DOHH2 (cell line): ENCODE results near the gene PRKCH.

ENCODE experiments used
- H3F3A ChIP-seq: fragments of 200-600 bp; sonication (generic), shearing (Covaris generic); 2 replicates; pipeline ENCODE4 v1.6.0; 2016; ENCODE audit warnings: antibody characterized with exemption, mild to moderate bottlenecking; ENCODE audit not compliant: control insufficient read depth, insufficient read depth
- H3K27ac ChIP-seq: fragments of 200-600 bp; sonication (generic); 2 replicates; pipeline ENCODE4 v1.5.1; 2014; ENCODE audit warnings: low read depth, mild to moderate bottlenecking, low read length, moderate library complexity
- H3K27me3 ChIP-seq: fragments of 200-600 bp; sonication (generic); 2 replicates; pipeline ENCODE4 v1.6.1; 2014; ENCODE audit warnings: mild to moderate bottlenecking, low read length, mixed read lengths; ENCODE audit not compliant: control insufficient read depth
- H3K36me3 ChIP-seq: fragments of 200-600 bp; sonication (generic); 2 replicates; pipeline ENCODE4 v1.6.1; 2014; ENCODE audit warnings: mild to moderate bottlenecking, low read length, moderate library complexity, mixed read lengths; ENCODE audit not compliant: control insufficient read depth
- H3K4me1 ChIP-seq: fragments of 200-600 bp; sonication (generic); 2 replicates; pipeline ENCODE4 v1.6.1; 2014; ENCODE audit warnings: mild to moderate bottlenecking, low read length, mixed read lengths; ENCODE audit not compliant: control insufficient read depth
- H3K4me2 ChIP-seq: fragments of 200-600 bp; sonication (generic); 2 replicates; pipeline ENCODE4 v1.6.0; 2014; ENCODE audit warnings: mild to moderate bottlenecking, low read length, moderate library complexity
- H3K4me3 ChIP-seq: fragments of 200-600 bp; sonication (generic); 2 replicates; pipeline ENCODE4 v1.5.1; 2014; ENCODE audit warnings: mild to moderate bottlenecking, low read length, mixed read lengths
- H3K79me2 ChIP-seq: fragments of 200-600 bp; sonication (generic); 2 replicates; pipeline ENCODE4 v1.6.1; 2014; ENCODE audit warnings: mild to moderate bottlenecking, low read length, mixed read lengths; ENCODE audit not compliant: control insufficient read depth
- H3K9me2 ChIP-seq: fragments of 200-600 bp; sonication (generic); replicated peaks from 2 replicates; pipeline ENCODE4 v1.6.1; 2014; ENCODE audit warnings: mild to moderate bottlenecking, low read length, mixed read lengths; ENCODE audit not compliant: control insufficient read depth
- H3K9me3 ChIP-seq: fragments of 200-600 bp; sonication (generic); 2 replicates; pipeline ENCODE4 v1.6.1; 2014; ENCODE audit warnings: antibody characterized with exemption, low read length, mixed read lengths; ENCODE audit not compliant: control insufficient read depth, insufficient read depth
- H4K20me1 ChIP-seq: fragments of 200-600 bp; sonication (generic); 2 replicates; pipeline ENCODE4 v1.6.0; 2014; ENCODE audit warnings: low read depth, mild to moderate bottlenecking, antibody characterized with exemption, low read length, moderate library complexity; ENCODE audit not compliant: control insufficient read depth, insufficient read depth
- EZH2phosphoT487 ChIP-seq: fragments of 200-600 bp; sonication (generic); IDR thresholded peaks from 2 replicates; pipeline ENCODE4 v1.6.1; 2017; ENCODE audit warnings: borderline replicate concordance, mild to moderate bottlenecking, antibody characterized with exemption, low read length, moderate library complexity, mixed read lengths
- TF ChIP-seq, protein P1 (sequence below): fragments of 200-600 bp; sonication (generic); IDR thresholded peaks from one replicate; pipeline ENCODE4 v1.5.1; 2014; ENCODE audit warnings: antibody characterized with exemption, mild to moderate bottlenecking, low read depth, low read length; ENCODE audit not compliant: poor library complexity, severe bottlenecking

Gene PRKCH

DNA sequence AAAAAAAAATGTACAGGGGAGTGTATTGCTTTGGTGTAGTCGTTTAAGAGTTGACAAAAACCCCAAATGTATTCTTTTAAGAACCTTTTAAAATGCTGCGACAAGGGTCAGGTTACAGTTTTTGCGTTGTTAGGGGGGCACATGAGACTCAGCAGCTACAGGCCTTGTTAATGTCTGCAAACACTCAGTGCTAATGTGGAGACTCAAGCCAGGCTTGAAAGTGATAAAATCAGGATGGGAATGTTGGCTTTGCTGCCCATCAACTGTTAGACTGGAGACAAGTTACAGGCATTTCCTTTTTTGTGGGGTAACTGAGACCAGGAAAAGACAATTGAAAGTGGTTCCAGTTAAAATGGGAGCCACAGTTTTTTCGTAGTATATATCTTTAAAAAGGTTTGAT is 84.8 kb downstream of the PRKCH start:
- Histone ChIP-seq H4K20me1 (no peaks in the 10 kb centered on the region), H3F3A (no peaks in the 10 kb centered on the region), H3K36me3 (no peaks in the 10 kb centered on the region), H3K79me2 (no peaks in the 10 kb centered on the region), H3K27ac (no peak overlapping the region), H3K4me3 (no peak overlapping the region), H3K9me2 (no peaks in the 10 kb centered on the region), H3K4me2 (no peak overlapping the region), H3K9me3 (no peaks in the 10 kb centered on the region), H3K4me1 (peaks cover 6% of the 10 kb centered on the region), H3K27me3 (peaks cover 3% of the 10 kb centered on the region; the same call in 1 of the 2 replicates)
- TF ChIP-seq, protein P1, sequence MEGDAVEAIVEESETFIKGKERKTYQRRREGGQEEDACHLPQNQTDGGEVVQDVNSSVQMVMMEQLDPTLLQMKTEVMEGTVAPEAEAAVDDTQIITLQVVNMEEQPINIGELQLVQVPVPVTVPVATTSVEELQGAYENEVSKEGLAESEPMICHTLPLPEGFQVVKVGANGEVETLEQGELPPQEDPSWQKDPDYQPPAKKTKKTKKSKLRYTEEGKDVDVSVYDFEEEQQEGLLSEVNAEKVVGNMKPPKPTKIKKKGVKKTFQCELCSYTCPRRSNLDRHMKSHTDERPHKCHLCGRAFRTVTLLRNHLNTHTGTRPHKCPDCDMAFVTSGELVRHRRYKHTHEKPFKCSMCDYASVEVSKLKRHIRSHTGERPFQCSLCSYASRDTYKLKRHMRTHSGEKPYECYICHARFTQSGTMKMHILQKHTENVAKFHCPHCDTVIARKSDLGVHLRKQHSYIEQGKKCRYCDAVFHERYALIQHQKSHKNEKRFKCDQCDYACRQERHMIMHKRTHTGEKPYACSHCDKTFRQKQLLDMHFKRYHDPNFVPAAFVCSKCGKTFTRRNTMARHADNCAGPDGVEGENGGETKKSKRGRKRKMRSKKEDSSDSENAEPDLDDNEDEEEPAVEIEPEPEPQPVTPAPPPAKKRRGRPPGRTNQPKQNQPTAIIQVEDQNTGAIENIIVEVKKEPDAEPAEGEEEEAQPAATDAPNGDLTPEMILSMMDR: no peak
- no peak for TF ChIP-seq EZH2phosphoT487

DNA sequence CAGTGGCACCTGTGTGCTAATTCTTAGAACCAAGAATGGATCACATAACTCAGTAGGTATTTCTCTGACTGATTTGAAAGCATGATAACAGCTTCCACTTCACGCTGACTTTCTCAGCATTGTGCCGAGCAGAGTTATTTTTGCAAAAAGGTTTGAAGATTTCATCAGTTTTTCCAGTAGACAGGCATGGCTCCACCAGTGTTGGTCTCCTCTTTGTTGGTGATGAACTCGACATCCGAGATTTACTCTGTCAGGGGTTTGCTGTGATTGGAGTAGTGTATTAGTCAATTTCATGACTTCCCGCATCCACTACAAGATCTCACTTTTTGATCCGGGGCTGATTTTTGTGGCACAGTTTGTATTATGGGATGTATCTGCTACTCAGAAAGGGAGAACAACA is 85.3 kb downstream of the PRKCH start:
- no peak overlapping the region for H3K27ac ChIP-seq
- H3K4me3 ChIP-seq: no peak overlapping the region
- H3F3A ChIP-seq: no peaks in the 10 kb centered on the region
- H3K4me2 ChIP-seq: no peak overlapping the region
- peaks cover 3% of the 10 kb centered on the region; the same call in 1 of the 2 replicates for H3K27me3 ChIP-seq
- TF ChIP-seq, protein P1: no peak
- no peak for TF ChIP-seq EZH2phosphoT487
- H4K20me1 ChIP-seq: no peaks in the 10 kb centered on the region
- no peaks in the 10 kb centered on the region for H3K79me2 ChIP-seq
- no peaks in the 10 kb centered on the region for H3K9me3 ChIP-seq
- no peaks in the 10 kb centered on the region for H3K9me2 ChIP-seq
- no peaks in the 10 kb centered on the region for H3K36me3 ChIP-seq
- peaks cover 6% of the 10 kb centered on the region for H3K4me1 ChIP-seq

DNA sequence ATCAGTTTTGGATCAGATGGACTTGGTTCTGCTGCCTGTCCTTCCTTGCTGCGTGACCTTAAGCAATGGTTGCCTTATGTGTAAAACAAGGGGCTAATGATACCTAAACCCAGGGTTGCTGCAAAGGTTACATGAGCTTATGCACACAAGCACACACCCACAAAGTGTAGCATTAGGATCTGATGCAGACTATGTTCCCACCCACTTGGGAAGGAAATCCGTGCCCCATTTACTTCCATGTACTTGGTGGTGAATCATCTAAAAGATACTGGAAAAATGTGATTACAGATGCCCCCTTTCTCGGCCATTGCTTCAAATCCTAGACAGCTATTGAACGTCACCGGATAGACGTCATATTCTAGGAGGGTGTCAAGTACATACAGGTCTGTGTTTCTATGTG is 87.1 kb downstream of the PRKCH start:
- H3K9me3 ChIP-seq: no peaks in the 10 kb centered on the region
- no peaks in the 10 kb centered on the region for H3K36me3 ChIP-seq
- H3K79me2 ChIP-seq: no peaks in the 10 kb centered on the region
- no peaks in the 10 kb centered on the region for H3K9me2 ChIP-seq
- H3K27ac ChIP-seq: no peak overlapping the region
- H4K20me1 ChIP-seq: no peaks in the 10 kb centered on the region
- H3K27me3 ChIP-seq: peaks cover 3% of the 10 kb centered on the region; the same call in 1 of the 2 replicates
- no peak overlapping the region for H3K4me3 ChIP-seq
- peaks cover 4% of the 10 kb centered on the region for H3K4me1 ChIP-seq
- TF ChIP-seq, protein P1: no peak
- TF ChIP-seq EZH2phosphoT487: no peak
- no peaks in the 10 kb centered on the region for H3F3A ChIP-seq
- no peak overlapping the region for H3K4me2 ChIP-seq
